ENCODE data around the gene RANBP1. TPM values are rescaled to one million over a fixed set of nuclear protein-coding genes. Genes with fewer than 3 reads are reported as not detected.
A peak's percentile ranks its signal among the peaks of the same experiment; 100 is the strongest.

RANBP1 gene
- total RNA-seq, 2 experiments from 2014 or later: 68.1 to 72.1 TPM

DNA sequence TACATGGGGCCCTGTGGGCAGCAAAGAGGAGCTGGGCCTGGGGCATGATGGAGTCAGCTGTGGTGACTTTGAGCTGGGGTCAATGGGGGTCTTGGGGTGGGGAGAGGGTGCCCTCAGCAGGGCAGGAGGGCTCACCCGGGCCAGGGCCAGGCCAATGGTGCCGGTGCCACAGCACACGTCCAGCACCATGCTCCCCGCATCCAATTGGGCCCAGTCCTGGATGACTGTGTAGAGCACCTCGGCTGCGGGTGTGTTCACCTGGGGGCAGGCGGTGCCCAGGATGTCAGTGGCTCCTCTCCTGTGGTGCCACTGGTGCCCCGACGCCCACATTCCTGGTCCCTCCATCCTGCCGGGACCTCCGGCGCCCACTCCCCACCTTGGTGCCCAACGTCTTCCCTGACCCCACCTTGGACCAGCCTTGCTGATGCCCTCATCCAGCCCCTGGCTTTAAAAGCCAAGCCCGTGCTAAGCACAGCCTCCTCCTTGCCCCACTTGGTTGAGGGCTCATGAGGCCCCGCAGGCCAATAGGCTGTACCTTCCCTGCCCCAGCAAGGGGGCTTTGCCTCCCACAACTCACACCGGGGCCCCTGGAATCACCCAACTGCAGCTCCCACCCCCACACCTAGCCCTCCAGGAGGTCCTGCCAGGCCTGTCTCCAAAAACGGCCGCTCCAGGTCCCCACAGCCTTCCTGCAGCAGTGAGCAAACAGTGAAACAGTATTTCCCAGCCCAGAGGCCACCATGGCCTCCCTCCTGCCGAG lies 2.2 kb upstream of the RANBP1 start:
- Histone ChIP-seq H3K36me3 (ENCODE audit: insufficient read depth, low read length) (peaks cover 67% of the 10 kb centered on the region), H3K27ac (ENCODE audit: low read depth in 1 of 2, low read length in 2 of 2) (no peak overlapping the region), H3K27me3 (ENCODE audit: control insufficient read depth in 1 of 2, insufficient read depth in 2 of 2, low read length in 2 of 2) (peaks cover 0 to 5% of the 10 kb centered on the region in 2 experiments), H3K4me1 (ENCODE audit: insufficient read depth, low read length) (peaks cover 57% of the 10 kb centered on the region), H3K9me3 (ENCODE audit: control insufficient read depth in 1 of 2, insufficient read depth in 1 of 2, low read length in 2 of 2) (peaks cover 0 to 7% of the 10 kb centered on the region in 2 experiments), H3K4me3 (ENCODE audit: low read length) (no peak overlapping the region)
- DNase-seq (no peak), ATAC-seq (ENCODE audit: poor library complexity) (no peak)
- Mint-ChIP-seq H3K27ac (peak overlapping the region; percentile 71), H3K9me3 (no peaks in the 10 kb centered on the region), H3K4me1 (ENCODE audit: low read depth) (peaks cover 30% of the 10 kb centered on the region), H3K27me3 (no peaks in the 10 kb centered on the region), H3K36me3 (ENCODE audit: low read depth) (peaks cover 64% of the 10 kb centered on the region), H3K4me3 (no peak overlapping the region)
- POLR2A ChIA-PET: no interaction called here
- TF ChIP-seq CTCF (IDR thresholded peaks at IDR 0.05): no peak
- intact Hi-C loops (cut with DNase I, micrococcal nuclease): loop anchor here in 1 of 2 experiments (5.0 to 10.0 kb wide), 3 partner anchors 141 to 281 kb away; partner anchors contain the start of genes GNB1L, RTL10 and ZNF74
- CTCF ChIA-PET: no interaction called here

DNA sequence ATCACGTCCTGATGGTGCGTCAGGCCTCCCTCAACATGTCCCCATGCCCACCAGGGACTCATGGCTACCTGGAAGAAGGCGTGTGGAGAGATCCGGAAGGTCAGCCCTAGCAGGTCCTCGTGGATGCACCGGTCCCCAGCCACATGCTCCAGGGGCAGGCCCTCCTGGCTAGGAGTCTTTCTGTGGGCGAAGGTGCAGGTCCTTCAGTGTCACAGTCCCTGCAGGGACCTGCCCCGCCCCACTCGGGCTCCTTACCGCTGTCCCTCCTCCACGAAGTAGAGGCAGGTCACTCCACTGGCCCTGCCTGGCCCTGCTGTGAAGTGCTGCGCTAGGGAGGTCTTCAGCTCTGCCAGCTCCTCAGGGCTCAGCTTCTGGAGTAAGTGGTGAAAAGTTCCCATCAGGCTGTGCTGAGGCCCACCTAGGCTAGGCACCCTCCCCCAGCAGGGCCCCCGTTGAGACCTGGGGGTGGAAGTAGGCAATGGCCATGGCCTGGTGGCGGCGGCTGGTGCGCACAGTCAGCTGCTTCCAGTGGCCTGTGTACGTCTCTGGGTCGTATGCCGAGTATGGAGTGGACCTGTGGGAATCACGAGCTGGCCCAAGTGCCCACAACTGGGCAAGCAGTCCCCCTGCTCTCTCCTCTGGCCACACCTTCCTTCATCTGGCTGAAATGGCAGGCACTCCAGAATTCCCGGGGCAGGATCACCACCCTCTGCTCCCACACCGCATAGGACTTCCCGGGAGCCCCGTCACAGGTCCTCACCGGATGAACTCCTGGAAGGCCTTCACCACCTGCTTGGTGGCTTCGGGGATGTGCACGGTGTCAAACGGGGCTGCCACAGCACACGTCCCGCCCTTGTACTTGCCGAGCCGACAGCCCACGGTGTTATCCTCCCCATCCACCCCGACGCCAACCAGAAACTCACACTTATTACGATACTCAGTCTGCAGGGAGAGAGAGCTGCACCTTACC lies 1.1 kb upstream of the RANBP1 start:
- intact Hi-C loops (cut with DNase I, micrococcal nuclease): loop anchor here in 1 of 2 experiments (5.0 to 10.0 kb wide), 7 partner anchors 142 to 992 kb away; partner anchors contain the start of genes DGCR2, GNB1L, MED15 and RTL10
- DNase-seq (no peak), ATAC-seq (ENCODE audit: poor library complexity) (no peak)
- H3K4me1 ChIP-seq (ENCODE audit: insufficient read depth, low read length): peaks cover 67% of the 10 kb centered on the region
- H3K4me1 Mint-ChIP-seq (ENCODE audit: low read depth): peaks cover 33% of the 10 kb centered on the region
- peak overlapping the region in 1 of 2 donors; percentile 75 for H3K27ac ChIP-seq (ENCODE audit: low read depth in 1 of 2, low read length in 2 of 2)
- H3K36me3 Mint-ChIP-seq (ENCODE audit: low read depth): peaks cover 68% of the 10 kb centered on the region
- H3K9me3 Mint-ChIP-seq: no peaks in the 10 kb centered on the region
- H3K27ac Mint-ChIP-seq: peak overlapping the region; percentile 71
- CTCF ChIA-PET: no interaction called here
- no peak for TF ChIP-seq CTCF (IDR thresholded peaks at IDR 0.05)
- no peaks in the 10 kb centered on the region for H3K27me3 Mint-ChIP-seq
- H3K27me3 ChIP-seq (ENCODE audit: control insufficient read depth in 1 of 2, insufficient read depth in 2 of 2, low read length in 2 of 2): peaks cover 0 to 5% of the 10 kb centered on the region in 2 experiments
- H3K9me3 ChIP-seq (ENCODE audit: control insufficient read depth in 1 of 2, insufficient read depth in 1 of 2, low read length in 2 of 2): peaks cover 0 to 7% of the 10 kb centered on the region in 2 experiments
- H3K4me3 ChIP-seq (ENCODE audit: low read length): no peak overlapping the region
- peaks cover 67% of the 10 kb centered on the region for H3K36me3 ChIP-seq (ENCODE audit: insufficient read depth, low read length)
- peak overlapping the region; percentile 70 for H3K4me3 Mint-ChIP-seq
- POLR2A ChIA-PET: no interaction called here

- H3K36me3 Mint-ChIP-seq (ENCODE audit: low read depth): peaks cover 56% of the 10 kb centered on the region
- ATAC-seq (ENCODE audit: poor library complexity): no peak
- TF ChIP-seq CTCF (IDR thresholded peaks at IDR 0.05): no peak
Measured at GRCh38 chr22:20116376-20116950, 559 bp downstream of the RANBP1 start.

More at GRCh38 chr22:20116376-20116950, 559 bp downstream of the RANBP1 start:
- POLR2A ChIA-PET: interaction anchor here (0.6 to 3.1 kb wide), 16 partner anchors 10 to 637 kb away, joined by 3 to 20 read pairs (median 4); partner anchors contain the start of genes CDC45, DGCR6L, TANGO2 and ZDHHC8
- H3K27me3 Mint-ChIP-seq: no peaks in the 10 kb centered on the region
- peaks cover 33% of the 10 kb centered on the region for H3K4me1 Mint-ChIP-seq (ENCODE audit: low read depth)
- Histone ChIP-seq H3K4me1 (ENCODE audit: insufficient read depth, low read length) (peaks cover 75% of the 10 kb centered on the region), H3K36me3 (ENCODE audit: insufficient read depth, low read length) (peaks cover 67% of the 10 kb centered on the region), H3K27ac (ENCODE audit: low read depth in 1 of 2, low read length in 2 of 2) (peak overlapping the region; percentile 76 to 84), H3K9me3 (ENCODE audit: control insufficient read depth in 1 of 2, insufficient read depth in 1 of 2, low read length in 2 of 2) (peaks cover 0 to 7% of the 10 kb centered on the region in 2 experiments), H3K27me3 (ENCODE audit: control insufficient read depth in 1 of 2, insufficient read depth in 2 of 2, low read length in 2 of 2) (peaks cover 0 to 5% of the 10 kb centered on the region in 2 experiments), H3K4me3 (ENCODE audit: low read length) (peak overlapping the region; percentile 85)
- no peak for DNase-seq
- H3K27ac Mint-ChIP-seq: peak overlapping the region; percentile 82
- H3K9me3 Mint-ChIP-seq: no peaks in the 10 kb centered on the region
- peak overlapping the region; percentile 97 for H3K4me3 Mint-ChIP-seq
- CTCF ChIA-PET: interaction anchor here (0.8 to 2.1 kb wide), 2 partner anchors 13 kb away, joined by 3 to 8 read pairs; no protein-coding TSS in a partner anchor
- intact Hi-C loops (cut with DNase I, micrococcal nuclease): loop anchor here (2.0 to 10.0 kb wide), 7 partner anchors 16 to 994 kb away; partner anchors contain the start of genes DGCR2 (in 1 of the 2), GNB1L (in 1 of the 2), MED15 (in 1 of the 2) and RTL10 (in 1 of the 2)
